Large intestine (tissue), 12 donors: Measurements from ENCODE around the gene LURAP1L. TPM values are rescaled to one million over a fixed set of nuclear protein-coding genes. Genes with fewer than 3 reads are reported as not detected.
A peak's percentile ranks its signal among the peaks of the same experiment; 100 is the strongest.

Source experiments
- DNase-seq, 2 donors: peaks; one replicate each; pipeline versions ENCODE4 v3.0.0 to v3.0.0-alpha.2; 2013
- H3K27ac ChIP-seq: one replicate; pipeline ENCODE4 v1.5.1; 2013; ENCODE audit warnings: low read length
- H3K27me3 ChIP-seq: 2 replicates; pipeline ENCODE4 v1.6.1; 2013; ENCODE audit warnings: low read length; ENCODE audit not compliant: control insufficient read depth, insufficient read depth
- H3K36me3 ChIP-seq: 2 replicates; pipeline ENCODE4 v1.6.1; 2013; ENCODE audit warnings: low read length; ENCODE audit not compliant: control insufficient read depth, insufficient read depth
- H3K4me1 ChIP-seq: one replicate; pipeline ENCODE4 v1.6.1; 2013; ENCODE audit warnings: low read length; ENCODE audit not compliant: control insufficient read depth, insufficient read depth
- H3K4me3 ChIP-seq: one replicate; pipeline ENCODE4 v1.5.1; 2013; ENCODE audit warnings: low read length
- H3K9me3 ChIP-seq: one replicate; pipeline ENCODE4 v1.6.1; 2013; ENCODE audit warnings: mild to moderate bottlenecking, low read depth, low read length, moderate library complexity; ENCODE audit not compliant: control insufficient read depth
- WGBS: methylation state at CpG from one replicate; pipeline ENCODE4 v1.1.5; 2013; ENCODE audit warnings: low lambda C conversion rate; ENCODE audit not compliant: insufficient coverage; 5-methylcytosine and 5-hydroxymethylcytosine counted together
- long read RNA-seq, 11 donors: transcript quantifications; one replicate each; lab custom pipeline, GENCODE V29; 2026
- polyA plus RNA-seq: library from polyadenylated mRNA; unstranded; fragments of 120-200 nt; gene quantifications from one replicate; pipeline ENCODE4 v1.2.1, GENCODE V29; 2013

LURAP1L gene
- polyA plus RNA-seq, result 14.3 TPM
- long read RNA-seq, donor 1, transcript LURAP1L-201 (2 exons, 1,753 nt), result major isoform, 13 of 13 reads
- long read RNA-seq, donor 1, partial matches to known transcripts, result 0 of 13 reads
- long read RNA-seq, donor 1, other reads (novel, unspliced or antisense), result 0 of 13 reads
- long read RNA-seq, donor 2, transcript LURAP1L-201 (2 exons, 1,753 nt), result major isoform, 20 of 20 reads
- long read RNA-seq, donor 2, partial matches to known transcripts, result 0 of 20 reads
- long read RNA-seq, donor 2, other reads (novel, unspliced or antisense), result 0 of 20 reads
- long read RNA-seq, donor 3, result 0 reads
- long read RNA-seq, donor 4, result 0 reads
- long read RNA-seq, donor 5, transcript LURAP1L-201 (2 exons, 1,753 nt), result major isoform, 7 of 7 reads
- long read RNA-seq, donor 5, partial matches to known transcripts, result 0 of 7 reads
- long read RNA-seq, donor 5, other reads (novel, unspliced or antisense), result 0 of 7 reads
- long read RNA-seq, donor 6, transcript LURAP1L-201 (2 exons, 1,753 nt), result major isoform, 15 of 16 reads
- long read RNA-seq, donor 6, partial matches to known transcripts, result 0 of 16 reads
- long read RNA-seq, donor 6, other reads (novel, unspliced or antisense), result 0 of 16 reads
- long read RNA-seq, donor 7, transcript LURAP1L-201 (2 exons, 1,753 nt), result major isoform, 7 of 7 reads
- long read RNA-seq, donor 7, partial matches to known transcripts, result 0 of 7 reads
- long read RNA-seq, donor 7, other reads (novel, unspliced or antisense), result 0 of 7 reads
- long read RNA-seq, donor 8, transcript LURAP1L-201 (2 exons, 1,753 nt), result major isoform, 9 of 15 reads
- long read RNA-seq, donor 8, partial matches to known transcripts, result 5 of 15 reads
- long read RNA-seq, donor 8, other reads (novel, unspliced or antisense), result 0 of 15 reads
- long read RNA-seq, donor 9, transcript LURAP1L-201 (2 exons, 1,753 nt), result major isoform, 11 of 11 reads
- long read RNA-seq, donor 9, partial matches to known transcripts, result 0 of 11 reads
- long read RNA-seq, donor 9, other reads (novel, unspliced or antisense), result 0 of 11 reads
- long read RNA-seq, donor 10, transcript LURAP1L-201 (2 exons, 1,753 nt), result major isoform, 10 of 10 reads
- long read RNA-seq, donor 10, partial matches to known transcripts, result 0 of 10 reads
- long read RNA-seq, donor 10, other reads (novel, unspliced or antisense), result 0 of 10 reads
- long read RNA-seq, donor 11, transcript LURAP1L-201 (2 exons, 1,753 nt), result major isoform, 9 of 9 reads
- long read RNA-seq, donor 11, partial matches to known transcripts, result 0 of 9 reads
- long read RNA-seq, donor 11, other reads (novel, unspliced or antisense), result 0 of 9 reads

- peak; percentile 63 to 84 for DNase-seq
- Histone ChIP-seq H3K9me3 (no peaks in the 10 kb centered on the region), H3K27me3 (no peaks in the 10 kb centered on the region), H3K4me3 (peak within 1 kb of the TSS; percentile 87), H3K27ac (peak within 1 kb of the TSS; percentile 97), H3K4me1 (peaks cover 6% of the 10 kb centered on the region), H3K36me3 (no peaks in the 10 kb centered on the region)
- 0% methylated on average over 2 of the region's 34 CpGs for WGBS
These were observed at the start of gene LURAP1L for GRCh38 chr9:12774861-12775678. Gene LURAP1L, plus strand, starts transcription at chr9:12775020. Its CDS starts 696 bp downstream, at chr9:12775716.

GRCh38 chr9:12726795-12727194 is 48.0 kb upstream of the LURAP1L start:
- peak in 1 of 2 donors; percentile 41 for DNase-seq
- no peaks in the 10 kb centered on the region for H3K9me3 ChIP-seq
- H3K27me3 ChIP-seq, result no peaks in the 10 kb centered on the region
- no peaks in the 10 kb centered on the region for H3K36me3 ChIP-seq
- no peak overlapping the region for H3K27ac ChIP-seq
- H3K4me3 ChIP-seq, result no peak overlapping the region
- no peaks in the 10 kb centered on the region for H3K4me1 ChIP-seq
- no CpG with 5 or more reads among the region's 2 CpGs for WGBS

- Histone ChIP-seq H3K4me1 (no peaks in the 10 kb centered on the region), H3K36me3 (no peaks in the 10 kb centered on the region), H3K4me3 (no peak overlapping the region), H3K27me3 (no peaks in the 10 kb centered on the region), H3K9me3 (no peaks in the 10 kb centered on the region), H3K27ac (no peak overlapping the region)
- 86% methylated on average over 1 of the region's 1 CpG for WGBS
- DNase-seq, result no peak
These were observed 44.6 kb upstream of the LURAP1L start for GRCh38 chr9:12730198-12730597.

- Histone ChIP-seq H3K27me3 (no peaks in the 10 kb centered on the region), H3K27ac (no peak overlapping the region), H3K36me3 (no peaks in the 10 kb centered on the region), H3K4me3 (no peak overlapping the region), H3K4me1 (no peaks in the 10 kb centered on the region), H3K9me3 (no peaks in the 10 kb centered on the region)
- DNase-seq, result no peak
These were observed 43.9 kb upstream of the LURAP1L start for GRCh38 chr9:12730927-12731326.

GRCh38 chr9:12732971-12733370 is 41.8 kb upstream of the LURAP1L start:
- no peak for DNase-seq
- no peaks in the 10 kb centered on the region for H3K4me1 ChIP-seq
- no peak overlapping the region for H3K4me3 ChIP-seq
- H3K27ac ChIP-seq, result no peak overlapping the region
- no peaks in the 10 kb centered on the region for H3K36me3 ChIP-seq
- H3K27me3 ChIP-seq, result no peaks in the 10 kb centered on the region
- 76% methylated on average over 3 of the region's 3 CpGs for WGBS
- H3K9me3 ChIP-seq, result no peaks in the 10 kb centered on the region

- no peak for DNase-seq
- no peaks in the 10 kb centered on the region for H3K9me3 ChIP-seq
- H3K27me3 ChIP-seq, result no peaks in the 10 kb centered on the region
- no peak overlapping the region for H3K4me3 ChIP-seq
- H3K36me3 ChIP-seq, result no peaks in the 10 kb centered on the region
- H3K4me1 ChIP-seq, result no peaks in the 10 kb centered on the region
- H3K27ac ChIP-seq, result no peak overlapping the region
- WGBS, result 53% methylated on average over 2 of the region's 3 CpGs
These were observed 39.2 kb upstream of the LURAP1L start for GRCh38 chr9:12735665-12736064.

- no peak overlapping the region for H3K4me3 ChIP-seq
- H3K4me1 ChIP-seq, result no peaks in the 10 kb centered on the region
- no peaks in the 10 kb centered on the region for H3K36me3 ChIP-seq
- H3K27ac ChIP-seq, result no peak overlapping the region
- no peaks in the 10 kb centered on the region for H3K9me3 ChIP-seq
- no CpG with 5 or more reads among the region's 1 CpG for WGBS
- no peaks in the 10 kb centered on the region for H3K27me3 ChIP-seq
- DNase-seq, result no peak
These were observed 36.9 kb upstream of the LURAP1L start for GRCh38 chr9:12737871-12738270.

- Histone ChIP-seq H3K27me3 (no peaks in the 10 kb centered on the region), H3K36me3 (no peaks in the 10 kb centered on the region), H3K4me1 (no peaks in the 10 kb centered on the region), H3K9me3 (no peaks in the 10 kb centered on the region), H3K27ac (no peak overlapping the region), H3K4me3 (no peak overlapping the region)
- DNase-seq, result peak in 1 of 2 donors; percentile 22
These were observed 35.7 kb upstream of the LURAP1L start for GRCh38 chr9:12739014-12739652.

- Histone ChIP-seq H3K27ac (no peak overlapping the region), H3K9me3 (no peaks in the 10 kb centered on the region), H3K4me1 (no peaks in the 10 kb centered on the region), H3K4me3 (no peak overlapping the region), H3K36me3 (no peaks in the 10 kb centered on the region), H3K27me3 (no peaks in the 10 kb centered on the region)
- 100% methylated on average over 1 of the region's 2 CpGs for WGBS
- DNase-seq, result no peak
These were observed 34.0 kb upstream of the LURAP1L start for GRCh38 chr9:12740845-12741244.
